Naive thymus-derived CD4-positive, alpha-beta T cell (primary cell): ENCODE measurements around the gene GRID2IP. TPM values are rescaled to one million over a fixed set of nuclear protein-coding genes. Genes with fewer than 3 reads are reported as not detected.
A peak's percentile ranks its signal among the peaks of the same experiment; 100 is the strongest.

Source experiments
- ATAC-seq: fragments of 150-1000 bp; cut with Tn5 transposase; 2 replicates; pipeline ENCODE4 v1.10.0; 2021; ENCODE audit warnings: mild to moderate bottlenecking, moderate library complexity
- CTCF ChIA-PET: fragments of 350-600 bp; sonication (Branson Sonifier 250); formaldehyde crosslinking; loops from one replicate; lab custom pipeline; 2021; ENCODE audit warnings: antibody characterized with exemption; lab: Charles Lee
- POLR2A ChIA-PET: fragments of 350-600 bp; sonication (Branson Sonifier 250); formaldehyde crosslinking; loops from one replicate; lab custom pipeline; 2021; ENCODE audit warnings: antibody characterized with exemption, inconsistent platforms; lab: Charles Lee
- DNase-seq, 9 donors: peaks; one replicate each; pipeline versions ENCODE4 v3.0.0 to v3.0.0-alpha.2; 2020 to 2022; ENCODE audit warnings: mixed read lengths in 1 of 9
- H3K27ac ChIP-seq: one replicate; pipeline ENCODE4 v1.7.0; 2013; ENCODE audit warnings: mild to moderate bottlenecking, low read depth, low read length, moderate library complexity
- H3K27me3 ChIP-seq, 2 donors: one replicate each; pipeline ENCODE4 v1.7.0; 2013; ENCODE audit warnings: low read length in 2 of 2, mild to moderate bottlenecking in 2 of 2, moderate library complexity in 2 of 2; ENCODE audit not compliant: control insufficient read depth in 2 of 2, insufficient read depth in 2 of 2
- H3K36me3 ChIP-seq, 3 experiments: 1 replicate in 2 of 3; 2 replicates in 1 of 3; pipeline ENCODE4 v1.7.0; 2013; ENCODE audit warnings: low read length in 3 of 3, mild to moderate bottlenecking in 3 of 3, moderate library complexity in 1 of 3; ENCODE audit not compliant: insufficient read depth in 3 of 3, control insufficient read depth in 2 of 3
- H3K4me1 ChIP-seq, 2 donors: one replicate each; pipeline ENCODE4 v1.7.0; 2013; ENCODE audit warnings: low read length in 2 of 2, mild to moderate bottlenecking in 2 of 2, moderate library complexity in 1 of 2; ENCODE audit not compliant: control insufficient read depth in 2 of 2, insufficient read depth in 2 of 2
- H3K4me3 ChIP-seq: 2 replicates; pipeline ENCODE4 v1.7.0; 2013; ENCODE audit warnings: mild to moderate bottlenecking, low read length
- H3K9me3 ChIP-seq, 3 experiments: 1 replicate in 2 of 3; 2 replicates in 1 of 3; pipeline ENCODE4 v1.7.0; 2013; ENCODE audit warnings: low read length in 3 of 3; ENCODE audit not compliant: control insufficient read depth in 2 of 3
- H3K27ac Mint-ChIP-seq, 9 donors: one replicate each; pipeline ENCODE4 v1.8.0; 2020 to 2022; ENCODE audit warnings: mixed read lengths in 9 of 9, mild to moderate bottlenecking in 8 of 9, moderate library complexity in 5 of 9, inconsistent platforms in 2 of 9
- H3K27me3 Mint-ChIP-seq, 5 donors: one replicate each; pipeline ENCODE4 v1.8.0; 2021 to 2022; ENCODE audit warnings: mixed read lengths in 5 of 5, mild to moderate bottlenecking in 1 of 5
- H3K36me3 Mint-ChIP-seq, 5 donors: one replicate each; pipeline ENCODE4 v1.8.0; 2020 to 2022; ENCODE audit warnings: mixed read lengths in 5 of 5, mild to moderate bottlenecking in 3 of 5, inconsistent platforms in 1 of 5
- H3K4me1 Mint-ChIP-seq, 7 donors: one replicate each; pipeline ENCODE4 v1.8.0; 2020 to 2022; ENCODE audit warnings: mixed read lengths in 7 of 7, mild to moderate bottlenecking in 3 of 7, inconsistent platforms in 1 of 7
- H3K4me3 Mint-ChIP-seq, 10 donors: one replicate each; pipeline ENCODE4 v1.8.0; 2020 to 2022; ENCODE audit warnings: mild to moderate bottlenecking in 10 of 10, mixed read lengths in 10 of 10, moderate library complexity in 6 of 10, inconsistent platforms in 2 of 10
- H3K9me3 Mint-ChIP-seq, 11 donors: one replicate each; pipeline ENCODE4 v1.8.0; 2020 to 2022; ENCODE audit warnings: mixed read lengths in 11 of 11, mild to moderate bottlenecking in 4 of 11, inconsistent platforms in 1 of 11, moderate library complexity in 1 of 11
- intact Hi-C, 2 donors: fragments of 100-400 bp; cut with micrococcal nuclease; formaldehyde crosslinking; loops; one replicate each; pipeline ENCODE4 v1.15.1; 2023
- polyA plus RNA-seq, 2 donors: library from polyadenylated mRNA; unstranded; fragments of 300-500 nt; fragmentation: Illumina TruSeq; gene quantifications; one replicate each; pipeline ENCODE4 v1.2.3, GENCODE V29; 2021
- total RNA-seq, 6 experiments: library from RNA in 5 of 6; stranded (reverse) in 5 of 6; gene quantifications; 1 replicate in 5 of 6; 2 replicates in 1 of 6; pipeline ENCODE4 v1.2.3 and lab custom pipeline; 2021 to 2026

GRID2IP gene
- total and polyA plus RNA-seq, 7 experiments from 2014 or later, result 0.24 to 1.5 (median 1.1) TPM; not detected in 3

- Mint-ChIP-seq H3K9me3 (no peaks in the 10 kb centered on the region), H3K27me3 (no peaks in the 10 kb centered on the region), H3K27ac (no peak overlapping the region), H3K4me1 (peaks cover 0 to 9% (median 4%) of the 10 kb centered on the region in 7 donors), H3K4me3 (peak overlapping the region in 2 of 10 donors; percentile 17 to 20), H3K36me3 (no peaks in the 10 kb centered on the region)
- Histone ChIP-seq H3K4me3 (no peak overlapping the region), H3K36me3 (peaks cover 0 to 4% (median 0%) of the 10 kb centered on the region in 3 experiments), H3K4me1 (peaks cover 4 to 6% of the 10 kb centered on the region in 2 donors), H3K9me3 (no peaks in the 10 kb centered on the region), H3K27me3 (no peaks in the 10 kb centered on the region), H3K27ac (no peak overlapping the region)
- DNase-seq, result no peak
- intact Hi-C loops, result no loop called here
- ATAC-seq, result no peak
- CTCF ChIA-PET, result no interaction called here
- POLR2A ChIA-PET, result no interaction called here
Measured at GRCh38 chr7:6507906-6508305, 43.4 kb downstream of the GRID2IP start.

DNA sequence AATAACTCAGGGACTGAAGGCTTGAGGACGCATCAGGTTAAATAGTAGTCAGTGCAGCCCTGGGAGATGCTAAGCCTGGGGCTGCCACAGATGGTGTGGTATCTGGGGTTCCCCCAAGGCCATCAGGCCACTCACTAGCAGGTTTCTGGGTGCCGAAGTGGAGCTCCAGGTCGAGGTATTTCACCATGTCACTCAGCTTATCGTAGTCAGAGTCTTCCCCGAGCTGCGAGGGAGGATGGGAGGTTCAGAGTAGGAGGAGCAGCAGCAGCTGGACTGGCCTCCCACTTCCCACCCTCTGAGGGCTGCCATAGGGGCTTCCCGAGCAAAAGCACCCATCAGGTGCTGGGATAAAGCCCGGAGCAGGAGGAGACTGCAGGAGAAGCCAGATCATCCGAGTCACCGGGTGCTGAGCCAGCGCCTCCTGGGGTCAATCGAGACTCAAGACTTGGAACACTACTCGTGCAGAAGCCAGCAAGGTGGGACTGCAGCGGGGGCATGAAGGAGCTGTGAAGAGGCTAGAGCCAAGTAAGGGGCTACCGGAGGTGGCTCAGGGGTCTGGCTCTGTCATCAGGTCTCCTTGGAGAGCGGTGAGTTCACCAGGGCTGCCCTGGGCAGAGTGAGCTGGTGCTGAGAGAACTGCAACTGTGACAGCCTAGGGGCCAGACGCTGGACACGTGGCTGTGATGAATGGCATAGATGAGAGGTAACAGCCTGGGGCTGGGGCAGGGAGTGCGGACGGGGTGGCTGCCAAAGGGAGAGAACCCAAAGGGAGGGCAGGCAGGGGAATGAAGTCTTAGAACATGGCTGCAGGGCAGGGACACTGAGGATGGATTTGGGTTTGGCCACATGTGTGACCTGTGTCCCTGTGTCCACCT is 45.3 kb downstream of the GRID2IP start:
- peak overlapping the region in 1 of 9 donors; percentile 29 for H3K27ac Mint-ChIP-seq
- no peaks in the 10 kb centered on the region for H3K9me3 ChIP-seq
- H3K4me3 Mint-ChIP-seq, result peak overlapping the region in 3 of 10 donors; percentile 25 to 92 (median 50)
- peaks cover 4 to 6% of the 10 kb centered on the region in 2 donors for H3K4me1 ChIP-seq
- intact Hi-C loops, result no loop called here
- H3K4me3 ChIP-seq, result no peak overlapping the region
- DNase-seq (no peak), ATAC-seq (no peak)
- H3K27me3 Mint-ChIP-seq, result peaks cover 0 to 2% (median 0%) of the 10 kb centered on the region in 5 donors
- ChIA-PET POLR2A (interaction anchor here (1.0 kb wide), 1 partner anchor 10 kb away, joined by 3 read pairs; no protein-coding TSS in a partner anchor), CTCF (interaction anchor here (0.6 kb wide), 1 partner anchor 95 kb away, joined by 4 read pairs; no protein-coding TSS in a partner anchor)
- no peaks in the 10 kb centered on the region for H3K36me3 Mint-ChIP-seq
- peaks cover 0 to 9% (median 4%) of the 10 kb centered on the region in 7 donors for H3K4me1 Mint-ChIP-seq
- H3K9me3 Mint-ChIP-seq, result no peaks in the 10 kb centered on the region
- H3K36me3 ChIP-seq, result peaks cover 0 to 4% (median 0%) of the 10 kb centered on the region in 3 experiments
- H3K27me3 ChIP-seq, result no peaks in the 10 kb centered on the region
- no peak overlapping the region for H3K27ac ChIP-seq

DNA sequence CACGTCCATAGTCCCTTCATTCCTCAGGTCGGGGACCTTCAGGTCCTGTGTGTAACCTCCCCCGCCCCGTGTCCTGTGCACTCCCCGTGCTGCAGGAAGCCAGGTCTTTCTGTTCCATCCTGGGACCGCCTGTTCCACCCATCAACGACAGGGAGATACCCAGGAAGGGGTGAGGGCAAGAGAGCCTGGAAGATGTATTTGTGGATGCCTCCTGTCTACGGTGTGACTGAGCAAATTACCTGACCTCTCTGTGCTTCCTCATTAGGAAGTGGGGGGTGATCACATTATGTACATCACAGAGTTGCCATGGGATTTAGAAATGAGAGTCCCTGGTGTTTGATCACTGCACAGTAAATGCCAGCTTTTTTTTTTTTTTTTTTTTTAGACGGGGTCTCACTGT is 46.3 kb downstream of the GRID2IP start:
- CTCF ChIA-PET, result interaction anchor here (0.6 kb wide), 1 partner anchor 96 kb away, joined by 4 read pairs; no protein-coding TSS in a partner anchor
- peaks cover 0 to 9% (median 4%) of the 10 kb centered on the region in 7 donors for H3K4me1 Mint-ChIP-seq
- H3K27me3 Mint-ChIP-seq, result peaks cover 0 to 2% (median 0%) of the 10 kb centered on the region in 5 donors
- H3K4me3 ChIP-seq, result peak overlapping the region; percentile 79
- H3K27me3 ChIP-seq, result no peaks in the 10 kb centered on the region
- peak overlapping the region in 5 of 9 donors; percentile 9 to 94 (median 54) for H3K27ac Mint-ChIP-seq
- no peak overlapping the region for H3K27ac ChIP-seq
- H3K36me3 ChIP-seq, result peaks cover 0 to 4% (median 0%) of the 10 kb centered on the region in 3 experiments
- peak overlapping the region; percentile 65 to 96 (median 89) for H3K4me3 Mint-ChIP-seq
- POLR2A ChIA-PET, result no interaction called here
- intact Hi-C loops, result no loop called here
- H3K9me3 Mint-ChIP-seq, result no peaks in the 10 kb centered on the region
- DNase-seq (no peak), ATAC-seq (no peak)
- H3K4me1 ChIP-seq, result peaks cover 4 to 6% of the 10 kb centered on the region in 2 donors
- no peaks in the 10 kb centered on the region for H3K9me3 ChIP-seq
- no peaks in the 10 kb centered on the region for H3K36me3 Mint-ChIP-seq

- H3K27ac Mint-ChIP-seq, result no peak overlapping the region
- ChIA-PET CTCF (no interaction called here), POLR2A (no interaction called here)
- peak overlapping the region in 4 of 10 donors; percentile 20 to 45 (median 26) for H3K4me3 Mint-ChIP-seq
- ATAC-seq (no peak), DNase-seq (no peak)
- Histone ChIP-seq H3K27ac (no peak overlapping the region), H3K36me3 (peaks cover 0 to 4% (median 0%) of the 10 kb centered on the region in 3 experiments), H3K9me3 (no peaks in the 10 kb centered on the region), H3K4me3 (no peak overlapping the region), H3K27me3 (no peaks in the 10 kb centered on the region), H3K4me1 (peaks cover 4 to 6% of the 10 kb centered on the region in 2 donors)
- no peaks in the 10 kb centered on the region for H3K36me3 Mint-ChIP-seq
- peaks cover 0 to 2% (median 0%) of the 10 kb centered on the region in 5 donors for H3K27me3 Mint-ChIP-seq
- H3K9me3 Mint-ChIP-seq, result no peaks in the 10 kb centered on the region
- intact Hi-C loops, result no loop called here
- peaks cover 0 to 9% (median 4%) of the 10 kb centered on the region in 7 donors for H3K4me1 Mint-ChIP-seq
Measured at GRCh38 chr7:6502886-6503285, 48.4 kb downstream of the GRID2IP start.

- POLR2A ChIA-PET, result no interaction called here
- CTCF ChIA-PET, result no interaction called here
- no peak for ATAC-seq
Measured at GRCh38 chr7:6501586-6502564, 49.4 kb downstream of the GRID2IP start.

DNA sequence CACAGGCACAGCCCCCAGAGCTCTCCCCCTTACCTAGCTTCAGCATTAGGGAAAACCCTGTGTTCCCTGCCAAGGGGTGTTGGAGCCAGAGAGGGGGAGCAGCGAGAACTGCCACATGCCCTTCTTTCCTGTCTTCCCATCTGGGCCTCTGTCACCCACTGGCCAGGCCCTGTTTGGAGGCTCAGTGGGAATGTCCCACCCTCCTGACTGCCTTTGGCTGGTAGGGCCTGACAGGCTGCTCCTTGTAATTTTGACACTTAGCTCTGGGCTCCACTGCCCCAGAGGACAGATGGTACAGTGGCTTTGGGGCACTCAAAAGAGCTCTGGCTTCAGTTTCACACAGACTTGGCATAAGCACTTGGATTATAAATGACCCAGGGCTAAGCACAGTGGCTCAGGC is 50.6 kb downstream of the GRID2IP start:
- H3K4me3 ChIP-seq, result no peak overlapping the region
- H3K36me3 Mint-ChIP-seq, result no peaks in the 10 kb centered on the region
- no peak overlapping the region for H3K4me3 Mint-ChIP-seq
- peaks cover 0 to 2% (median 0%) of the 10 kb centered on the region in 5 donors for H3K27me3 Mint-ChIP-seq
- POLR2A ChIA-PET, result no interaction called here
- no peaks in the 10 kb centered on the region for H3K27me3 ChIP-seq
- no peaks in the 10 kb centered on the region for H3K9me3 Mint-ChIP-seq
- peak overlapping the region in 1 of 9 donors; percentile 10 for H3K27ac Mint-ChIP-seq
- ATAC-seq (no peak), DNase-seq (no peak)
- H3K9me3 ChIP-seq, result no peaks in the 10 kb centered on the region
- H3K4me1 Mint-ChIP-seq, result peaks cover 0 to 9% (median 4%) of the 10 kb centered on the region in 7 donors
- peaks cover 4 to 6% of the 10 kb centered on the region in 2 donors for H3K4me1 ChIP-seq
- no peak overlapping the region for H3K27ac ChIP-seq
- intact Hi-C loops, result no loop called here
- CTCF ChIA-PET, result interaction anchor here (0.5 kb wide), 1 partner anchor 60 kb away, joined by 3 read pairs; no protein-coding TSS in a partner anchor
- peaks cover 0 to 4% (median 0%) of the 10 kb centered on the region in 3 experiments for H3K36me3 ChIP-seq

More at GRCh38 chr7:6501586-6502564, 49.4 kb downstream of the GRID2IP start:
- no peaks in the 10 kb centered on the region for H3K36me3 Mint-ChIP-seq
- peak overlapping the region in 1 of 9 donors; percentile 71 for H3K27ac Mint-ChIP-seq
- Histone ChIP-seq H3K4me3 (no peak overlapping the region), H3K9me3 (no peaks in the 10 kb centered on the region), H3K27ac (no peak overlapping the region), H3K4me1 (peaks cover 4 to 6% of the 10 kb centered on the region in 2 donors), H3K36me3 (peaks cover 0 to 4% (median 0%) of the 10 kb centered on the region in 3 experiments), H3K27me3 (no peaks in the 10 kb centered on the region)
- no peak for DNase-seq
- peaks cover 0 to 2% (median 0%) of the 10 kb centered on the region in 5 donors for H3K27me3 Mint-ChIP-seq
- intact Hi-C loops, result no loop called here
- H3K4me1 Mint-ChIP-seq, result peaks cover 0 to 9% (median 4%) of the 10 kb centered on the region in 7 donors
- H3K4me3 Mint-ChIP-seq, result peak overlapping the region in 4 of 10 donors; percentile 18 to 45 (median 36)
- no peaks in the 10 kb centered on the region for H3K9me3 Mint-ChIP-seq
